GM21423 (cell line): Measurements from ENCODE around the gene LRRC25.

ENCODE experiments used
- ATAC-seq: cut with Tn5 transposase; IDR thresholded peaks from one replicate; pipeline ENCODE4 v1.9.1; 2021; ENCODE audit warnings: mild to moderate bottlenecking, moderate library complexity; ENCODE audit not compliant: unreplicated experiment

Gene LRRC25

GRCh38 chr19:18424890-18425514 is 27.6 kb upstream of the LRRC25 start:
- ATAC-seq = no peak

DNA sequence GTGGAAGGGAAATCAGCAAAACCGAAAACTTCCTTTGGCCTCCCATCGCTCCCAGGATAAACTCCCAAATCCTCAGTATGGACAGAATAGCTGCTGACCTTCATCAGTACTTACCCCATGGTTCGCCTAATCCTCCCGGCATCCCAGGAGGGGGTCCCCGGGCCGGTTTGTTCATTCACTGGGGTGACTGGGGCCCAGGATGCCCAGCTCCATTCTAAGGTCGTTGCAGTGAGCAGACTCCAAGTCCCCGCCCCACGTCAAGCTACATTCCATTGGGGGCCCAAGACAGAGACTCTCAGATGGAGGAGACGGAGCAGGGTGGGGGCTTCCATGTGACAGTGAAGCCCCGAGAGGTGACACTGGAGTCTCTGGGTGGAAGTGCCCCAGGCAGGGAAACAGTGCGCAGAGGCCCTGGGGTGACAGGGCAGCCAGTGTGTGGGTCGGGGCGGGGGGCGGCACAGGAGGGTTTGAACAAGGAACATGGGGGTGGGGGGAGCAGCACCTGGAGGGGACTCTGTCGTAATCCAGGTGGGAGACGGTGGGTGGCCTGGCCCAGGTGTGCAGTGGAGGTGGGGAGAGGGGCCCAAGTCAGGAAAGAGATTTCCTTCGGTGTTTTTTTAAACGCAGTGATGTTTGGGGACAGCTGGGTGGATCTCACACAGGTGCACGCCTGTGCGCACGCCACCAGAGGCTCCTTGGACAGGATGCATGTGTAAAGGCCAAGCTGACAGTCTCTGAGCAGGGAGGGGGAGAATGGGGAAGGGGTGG is 26.9 kb upstream of the LRRC25 start:
- no peak for ATAC-seq

DNA sequence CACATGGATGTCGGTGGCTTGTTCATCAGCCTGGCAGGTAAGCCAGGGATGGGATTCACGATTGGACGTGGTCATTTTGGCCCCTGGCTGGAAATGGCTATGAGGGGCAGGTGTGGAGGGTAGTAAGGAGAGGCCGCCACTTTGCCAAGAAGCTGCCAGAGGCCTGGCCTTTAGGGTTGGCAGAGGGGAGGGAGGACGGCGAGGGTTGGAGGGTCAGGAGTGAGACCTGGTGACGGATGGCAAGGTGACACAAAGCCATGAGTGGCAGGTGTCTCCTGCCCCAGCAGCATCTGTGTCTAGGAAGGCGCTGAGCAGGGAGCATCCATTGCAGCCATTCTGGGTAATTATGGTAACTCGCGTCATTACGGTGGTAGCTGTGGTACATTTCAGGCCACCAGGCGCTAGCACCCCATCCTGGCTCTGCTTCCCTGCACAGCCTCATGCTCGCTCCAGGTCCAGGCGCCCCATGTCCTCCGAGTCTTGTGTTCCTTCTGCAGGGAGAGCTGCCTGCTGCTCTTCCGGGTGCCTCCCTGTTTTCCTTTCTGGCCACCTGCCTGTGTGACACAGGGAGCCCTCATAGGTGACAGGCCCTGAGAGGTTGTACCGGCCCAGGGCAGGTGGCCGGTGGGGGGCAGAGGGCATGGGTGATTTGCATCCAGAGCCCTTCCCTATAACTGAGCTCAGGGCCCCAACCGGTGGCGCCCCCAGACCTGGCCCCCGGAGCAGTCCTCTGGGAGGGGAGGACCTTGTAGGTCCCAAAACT is 26.0 kb upstream of the LRRC25 start:
- no peak for ATAC-seq

GRCh38 chr19:18422530-18423191 is 25.2 kb upstream of the LRRC25 start:
- no peak for ATAC-seq

- ATAC-seq = no peak
Observed at GRCh38 chr19:18421371-18421959, 24.0 kb upstream of the LRRC25 start.

DNA sequence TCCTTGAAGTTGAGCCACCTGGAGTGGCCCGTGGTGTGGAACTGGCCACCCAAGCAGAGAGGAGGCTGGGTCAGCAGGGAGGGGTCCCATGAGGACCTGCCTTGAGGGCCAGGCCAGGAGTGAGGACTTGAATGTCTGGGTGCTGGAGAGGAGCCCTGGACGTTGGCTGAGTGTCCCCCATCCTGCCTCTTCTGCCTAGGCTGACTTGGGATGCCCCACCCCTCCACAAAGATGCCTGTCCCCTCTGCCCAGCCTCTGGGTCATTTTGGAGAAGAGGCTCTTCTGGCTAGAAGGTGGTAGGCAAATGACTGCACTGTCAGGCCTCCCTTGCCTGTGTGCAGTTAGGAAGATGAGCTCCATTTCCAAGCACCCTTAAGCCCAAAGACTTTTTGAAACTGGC is 23.5 kb upstream of the LRRC25 start:
- no peak for ATAC-seq

- no peak for ATAC-seq
Observed at GRCh38 chr19:18419699-18420460, 22.5 kb upstream of the LRRC25 start.

DNA sequence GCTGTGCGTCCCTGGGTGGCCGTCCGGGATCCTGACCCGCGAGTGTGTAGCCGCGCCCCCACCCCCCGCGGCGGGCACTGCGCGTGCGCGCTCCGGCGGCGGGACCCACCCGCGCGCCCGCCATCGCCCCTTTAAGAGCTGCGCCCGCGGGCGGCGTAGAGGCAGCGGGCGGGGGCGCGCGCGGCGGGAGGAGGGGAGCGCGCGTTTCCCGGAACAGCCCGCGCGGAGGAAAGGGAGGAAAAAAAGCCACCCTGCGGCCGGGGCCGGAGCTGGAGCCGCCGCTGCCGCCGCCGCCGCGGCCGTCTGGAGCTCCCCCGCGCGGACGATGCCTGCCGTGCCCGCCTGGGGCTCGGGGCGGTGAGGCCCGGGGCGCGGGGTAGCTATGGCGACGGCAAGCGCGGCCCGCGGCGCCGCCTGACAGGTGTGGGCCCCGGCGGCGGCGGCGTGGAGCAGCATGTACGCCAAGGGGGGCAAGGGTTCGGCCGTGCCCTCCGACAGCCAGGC is 21.8 kb upstream of the LRRC25 start, which contains the start of gene SSBP4:
TSS of gene SSBP4 (plus strand) at position 204 of the 504 bp plus-strand sequence. CDS start at position 455, 251 bp downstream.
- peak; percentile 30 for ATAC-seq

GRCh38 chr19:18418483-18419194 is 21.2 kb upstream of the LRRC25 start:
- ATAC-seq = peak; percentile 2

GRCh38 chr19:18418029-18418482 is 20.6 kb upstream of the LRRC25 start:
- no peak for ATAC-seq

DNA sequence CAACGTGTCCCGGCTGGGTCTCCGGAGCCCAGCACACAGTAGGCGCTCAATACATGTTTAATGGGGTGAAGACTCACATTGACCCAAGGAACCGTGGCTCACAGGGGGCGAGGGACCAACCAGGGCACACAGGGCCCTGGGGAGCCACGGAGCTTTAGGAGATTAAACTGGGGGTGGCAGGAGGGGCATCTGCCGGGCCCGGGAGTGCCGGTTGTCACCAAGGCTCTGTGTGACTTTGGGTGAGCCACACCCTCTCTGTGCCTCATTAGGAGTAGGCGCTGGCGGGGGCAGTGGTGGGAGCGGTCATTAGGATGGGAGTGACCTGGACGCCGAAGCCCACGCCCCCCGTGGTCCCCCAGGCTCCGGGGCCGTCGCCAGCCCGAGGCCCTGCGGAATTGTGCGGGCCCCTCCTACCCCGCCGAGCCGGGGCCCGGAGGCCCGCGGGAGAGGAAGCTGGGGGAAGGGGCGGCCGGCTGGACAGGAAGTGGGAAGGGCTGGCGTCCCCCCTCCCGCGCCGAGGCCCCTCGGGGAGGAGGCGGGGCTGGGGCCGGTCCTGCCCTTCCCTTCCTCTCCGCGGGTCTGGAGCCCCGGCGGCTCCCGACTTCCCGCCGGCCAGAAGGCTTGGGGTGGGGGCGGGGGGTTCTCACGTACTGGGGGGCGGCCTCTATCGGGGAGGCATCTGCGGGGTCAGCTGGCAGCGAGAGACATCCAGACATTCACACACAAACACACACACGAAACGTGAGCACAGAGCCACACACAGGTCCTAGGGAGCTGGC is 20.0 kb upstream of the LRRC25 start:
- ATAC-seq = peak; percentile 26

DNA sequence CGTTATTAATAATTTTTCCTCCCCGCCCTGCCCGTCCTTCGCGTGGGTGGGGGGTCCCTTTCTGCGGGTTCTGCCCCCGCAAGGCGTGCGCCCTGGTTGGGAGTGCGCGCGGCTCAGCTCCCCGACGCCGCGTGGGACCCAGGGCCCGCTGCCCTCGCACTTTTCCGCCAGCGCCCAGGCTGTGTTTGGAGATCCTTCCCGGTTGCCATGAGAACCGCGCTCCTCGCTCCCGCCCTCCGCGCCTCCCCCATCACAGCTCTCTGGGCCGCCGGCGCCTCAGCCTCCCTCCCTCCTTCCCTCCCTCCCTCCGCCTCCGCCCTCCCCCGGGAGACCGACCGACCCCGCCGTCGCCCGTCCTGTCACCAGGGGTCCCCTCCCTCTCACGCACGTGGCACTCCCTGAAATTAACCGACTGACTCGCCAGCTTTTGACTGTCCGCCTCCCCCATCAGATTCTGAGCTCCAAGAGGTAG is 19.4 kb upstream of the LRRC25 start:
- no peak for ATAC-seq

DNA sequence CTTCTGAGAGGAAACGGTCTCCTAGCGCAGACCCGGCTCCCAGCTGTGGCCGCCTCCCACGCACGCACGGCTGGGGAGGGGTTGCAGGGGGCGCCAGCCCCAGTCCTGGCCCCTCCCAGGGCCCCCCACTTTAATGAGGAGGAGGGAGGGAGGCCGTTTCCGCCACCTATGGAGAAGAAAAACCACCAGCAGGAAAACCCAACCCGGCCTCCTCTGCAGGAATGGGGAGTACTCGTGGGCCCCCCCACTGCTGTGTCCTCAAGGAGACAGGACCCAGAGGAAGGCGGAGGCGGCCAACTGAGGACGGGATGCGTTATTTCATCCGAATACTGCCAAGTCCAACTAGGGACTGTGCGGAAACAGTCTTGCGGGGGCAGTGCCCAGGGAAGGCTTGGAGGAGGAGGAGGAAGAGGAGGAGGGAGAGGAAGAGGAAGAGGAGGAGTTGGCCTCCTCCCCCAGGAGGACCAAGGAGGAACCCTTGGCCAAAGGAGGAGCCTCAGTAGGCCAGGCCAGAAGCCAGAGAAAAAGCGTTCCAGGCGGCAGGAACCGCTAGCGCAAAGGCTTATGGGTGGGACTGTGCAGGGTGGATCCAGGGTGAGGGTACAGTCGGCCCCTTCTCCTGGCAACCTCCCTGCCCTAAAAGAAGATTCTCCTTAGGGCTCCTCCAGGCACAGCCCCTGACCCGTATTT is 17.9 kb upstream of the LRRC25 start:
- no peak for ATAC-seq

GRCh38 chr19:18414504-18415177 is 17.2 kb upstream of the LRRC25 start:
- no peak for ATAC-seq

DNA sequence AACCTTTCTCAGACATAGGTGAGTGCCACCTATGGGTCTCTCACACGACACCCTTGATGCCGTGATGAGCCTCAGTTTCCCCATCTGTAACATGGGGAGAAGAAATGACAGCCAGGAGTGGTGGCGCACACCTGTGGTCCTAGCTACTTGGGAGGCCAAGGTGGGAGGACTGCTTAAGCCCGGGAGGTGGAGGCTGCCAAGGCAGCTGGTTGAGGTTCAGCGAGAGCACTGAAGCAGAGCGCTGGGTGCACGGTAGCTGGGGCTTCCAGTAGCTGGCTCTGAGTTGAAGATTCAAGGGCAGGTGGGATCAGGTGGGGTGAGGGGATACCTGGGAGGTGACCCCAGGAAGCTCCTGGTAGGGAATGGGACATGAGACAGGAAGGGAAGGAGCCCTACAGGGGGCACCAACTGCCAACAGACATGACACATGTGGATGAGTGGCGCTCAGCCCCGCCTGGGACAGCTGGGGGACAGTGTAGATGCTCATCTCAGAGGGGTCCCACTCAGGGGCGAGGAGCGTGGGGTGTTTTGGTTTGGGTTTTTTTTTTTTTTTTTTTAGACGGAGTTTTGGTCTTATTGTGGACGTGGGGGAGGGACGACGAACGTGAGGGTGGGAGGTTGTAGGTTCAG is 15.3 kb upstream of the LRRC25 start:
- no peak for ATAC-seq

DNA sequence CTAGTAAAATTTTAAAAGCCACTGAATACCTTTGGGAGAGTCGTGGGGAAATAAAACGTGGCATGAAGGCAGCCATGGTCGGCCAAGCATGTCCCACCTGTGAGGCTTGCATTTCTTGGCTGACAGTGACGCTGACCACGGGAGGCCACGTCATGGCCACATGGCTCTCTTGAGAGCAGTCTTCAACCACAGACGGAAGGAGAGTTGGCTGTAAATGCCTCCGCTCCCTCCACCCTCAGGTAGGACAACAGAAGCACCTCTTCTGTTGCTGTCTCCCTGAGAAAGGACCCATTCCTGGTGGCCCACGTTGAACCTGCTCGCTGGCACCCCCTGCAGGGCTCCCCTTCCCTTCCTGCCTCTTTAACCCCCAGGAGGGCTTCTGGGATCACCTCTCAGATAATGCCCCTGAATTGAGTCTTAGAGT is 10.6 kb upstream of the LRRC25 start:
- ATAC-seq = peak; percentile 85

- ATAC-seq = no peak
Observed at GRCh38 chr19:18406749-18407148, 9.3 kb upstream of the LRRC25 start.
